ENCODE measurements around the gene COX4I1. TPM values are rescaled to one million over a fixed set of nuclear protein-coding genes. Genes with fewer than 3 reads are reported as not detected.
"Not testable (repeated sequence)": the region's sequence is repeated elsewhere in the genome, so short reads cannot be mapped to it uniquely, and the experiment has no call there.

COX4I1 gene
- total RNA-seq, 2 donors from 2014 or later, result 345 to 562 TPM

DNA sequence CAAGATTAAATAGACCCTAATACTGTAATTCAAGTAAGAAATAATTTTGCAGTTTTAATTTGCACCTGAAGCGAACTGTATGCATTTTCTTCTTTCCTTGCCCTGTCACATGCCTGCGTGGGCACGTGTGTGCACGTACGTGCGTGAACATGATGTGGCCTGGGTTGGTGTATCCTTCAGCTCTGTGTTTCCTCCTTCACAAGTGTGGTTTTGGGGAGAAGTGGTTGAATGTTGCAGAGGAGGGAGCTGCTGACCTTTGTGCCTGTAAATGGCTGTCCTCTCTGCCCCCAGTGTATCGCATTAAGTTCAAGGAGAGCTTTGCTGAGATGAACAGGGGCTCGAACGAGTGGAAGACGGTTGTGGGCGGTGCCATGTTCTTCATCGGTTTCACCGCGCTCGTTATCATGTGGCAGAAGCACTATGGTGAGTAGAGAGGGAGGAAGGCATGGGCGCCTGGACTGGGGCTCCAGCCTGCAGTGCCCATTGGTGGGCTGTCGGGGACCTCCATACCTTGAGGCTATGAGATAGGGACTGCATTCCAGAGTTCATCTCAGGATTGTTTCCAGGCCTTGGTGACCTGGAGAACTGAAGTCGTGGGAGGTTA lies 6.0 kb downstream of the COX4I1 start:
- Histone ChIP-seq H3K4me1 (replicated peaks) (no peaks in the 10 kb centered on the region), H3K4me3 (no peak overlapping the region), H3K36me3 (peaks cover 14 to 23% of the 10 kb centered on the region in 2 donors), H3K9me3 (no peaks in the 10 kb centered on the region), H3K27me3 (replicated peaks; ENCODE audit: insufficient read depth) (no peaks in the 10 kb centered on the region), H3K27ac (no peak overlapping the region)
- intact Hi-C loops (cut with DNase I), result no loop called here
- WGBS, result 83% methylated on average over 18 of the region's 18 CpGs
- DNase-seq (ENCODE audit: low spot score), result no peak
- no peak for TF ChIP-seq POLR2AphosphoS5 (IDR thresholded peaks at IDR 0.05)
- TF ChIP-seq, protein P1, sequence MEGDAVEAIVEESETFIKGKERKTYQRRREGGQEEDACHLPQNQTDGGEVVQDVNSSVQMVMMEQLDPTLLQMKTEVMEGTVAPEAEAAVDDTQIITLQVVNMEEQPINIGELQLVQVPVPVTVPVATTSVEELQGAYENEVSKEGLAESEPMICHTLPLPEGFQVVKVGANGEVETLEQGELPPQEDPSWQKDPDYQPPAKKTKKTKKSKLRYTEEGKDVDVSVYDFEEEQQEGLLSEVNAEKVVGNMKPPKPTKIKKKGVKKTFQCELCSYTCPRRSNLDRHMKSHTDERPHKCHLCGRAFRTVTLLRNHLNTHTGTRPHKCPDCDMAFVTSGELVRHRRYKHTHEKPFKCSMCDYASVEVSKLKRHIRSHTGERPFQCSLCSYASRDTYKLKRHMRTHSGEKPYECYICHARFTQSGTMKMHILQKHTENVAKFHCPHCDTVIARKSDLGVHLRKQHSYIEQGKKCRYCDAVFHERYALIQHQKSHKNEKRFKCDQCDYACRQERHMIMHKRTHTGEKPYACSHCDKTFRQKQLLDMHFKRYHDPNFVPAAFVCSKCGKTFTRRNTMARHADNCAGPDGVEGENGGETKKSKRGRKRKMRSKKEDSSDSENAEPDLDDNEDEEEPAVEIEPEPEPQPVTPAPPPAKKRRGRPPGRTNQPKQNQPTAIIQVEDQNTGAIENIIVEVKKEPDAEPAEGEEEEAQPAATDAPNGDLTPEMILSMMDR (IDR thresholded peaks at IDR 0.05), result no peak
- TF ChIP-seq POLR2A (IDR thresholded peaks at IDR 0.05), result no peak

DNA sequence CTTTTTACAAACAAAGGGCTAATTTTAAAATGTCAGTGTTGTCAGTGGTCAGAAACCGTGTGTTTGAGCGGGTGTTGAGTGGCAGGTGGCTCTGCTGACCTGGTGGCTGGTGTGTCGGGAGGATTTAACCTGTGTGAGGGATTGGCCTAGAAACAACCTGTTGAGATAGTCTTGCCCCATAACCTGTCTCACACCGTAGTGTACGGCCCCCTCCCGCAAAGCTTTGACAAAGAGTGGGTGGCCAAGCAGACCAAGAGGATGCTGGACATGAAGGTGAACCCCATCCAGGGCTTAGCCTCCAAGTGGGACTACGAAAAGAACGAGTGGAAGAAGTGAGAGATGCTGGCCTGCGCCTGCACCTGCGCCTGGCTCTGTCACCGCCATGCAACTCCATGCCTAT lies 7.0 kb downstream of the COX4I1 start:
- Histone ChIP-seq H3K4me3 (no peak overlapping the region), H3K36me3 (peaks cover 14 to 23% of the 10 kb centered on the region in 2 donors), H3K9me3 (no peaks in the 10 kb centered on the region), H3K27me3 (replicated peaks; ENCODE audit: insufficient read depth) (no peaks in the 10 kb centered on the region), H3K27ac (no peak overlapping the region), H3K4me1 (replicated peaks) (no peaks in the 10 kb centered on the region)
- WGBS, result 93% methylated on average over 11 of the region's 11 CpGs
- no peak for DNase-seq (ENCODE audit: low spot score)
- intact Hi-C loops (cut with DNase I), result no loop called here
- TF ChIP-seq POLR2AphosphoS5 (IDR thresholded peaks at IDR 0.05), result no peak
- TF ChIP-seq, protein P1 (IDR thresholded peaks at IDR 0.05), result no peak
- no peak for TF ChIP-seq POLR2A (IDR thresholded peaks at IDR 0.05)

DNA sequence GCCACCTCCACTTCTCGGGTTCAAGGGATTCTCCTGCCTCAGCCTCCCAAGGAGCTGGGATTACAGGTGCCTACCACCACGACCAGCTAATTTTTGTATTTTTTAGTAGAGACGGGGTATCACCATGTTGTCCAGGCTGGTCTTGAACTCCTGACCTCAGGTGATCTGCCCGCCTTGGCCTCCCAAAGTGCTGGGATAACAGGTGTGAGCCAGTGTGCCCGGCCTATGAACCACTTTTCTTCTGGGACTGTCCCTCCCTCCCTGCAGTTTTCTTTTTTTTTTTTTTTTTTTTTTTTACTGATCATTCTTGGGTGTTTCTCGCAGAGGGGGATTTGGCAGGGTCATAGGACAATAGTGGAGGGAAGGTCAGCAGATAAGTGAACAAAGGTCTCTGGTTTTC lies 7.8 kb downstream of the COX4I1 start:
- DNase-seq (ENCODE audit: low spot score); H3K4me3 ChIP-seq; H3K27ac ChIP-seq; intact Hi-C loops (cut with DNase I); H3K27me3 ChIP-seq (replicated peaks; ENCODE audit: insufficient read depth); H3K4me1 ChIP-seq (replicated peaks); H3K9me3 ChIP-seq: not testable (repeated sequence)
- WGBS, result 75% methylated on average over 6 of the region's 6 CpGs
- H3K36me3 ChIP-seq, result peaks cover 14 to 23% of the 10 kb centered on the region in 2 donors

DNA sequence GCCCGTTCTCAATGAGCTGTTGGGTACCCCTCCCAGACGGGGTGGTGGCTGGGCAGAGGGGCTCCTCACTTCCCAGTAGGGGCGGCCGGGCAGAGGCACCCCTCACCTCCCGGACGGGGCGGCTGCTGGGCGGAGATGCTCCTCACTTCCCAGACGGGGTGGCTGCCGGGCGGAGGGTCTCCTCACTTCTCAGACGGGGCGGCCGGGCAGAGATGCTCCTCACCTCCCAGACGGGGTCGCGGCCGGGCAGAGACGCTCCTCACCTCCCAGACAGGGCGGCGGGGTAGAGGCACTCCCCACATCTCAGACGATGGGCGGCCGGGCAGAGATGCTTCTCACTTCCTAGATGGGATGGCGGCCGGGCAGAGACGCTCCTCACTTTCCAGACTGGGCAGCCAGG lies 8.6 kb downstream of the COX4I1 start:
- H3K4me1 ChIP-seq (replicated peaks); DNase-seq (ENCODE audit: low spot score); H3K9me3 ChIP-seq; H3K4me3 ChIP-seq; H3K27me3 ChIP-seq (replicated peaks; ENCODE audit: insufficient read depth); H3K27ac ChIP-seq; intact Hi-C loops (cut with DNase I): not testable (repeated sequence)
- H3K36me3 ChIP-seq, result peaks cover 14 to 23% of the 10 kb centered on the region in 2 donors
- 94% methylated on average over 4 of the region's 27 CpGs for WGBS

DNA sequence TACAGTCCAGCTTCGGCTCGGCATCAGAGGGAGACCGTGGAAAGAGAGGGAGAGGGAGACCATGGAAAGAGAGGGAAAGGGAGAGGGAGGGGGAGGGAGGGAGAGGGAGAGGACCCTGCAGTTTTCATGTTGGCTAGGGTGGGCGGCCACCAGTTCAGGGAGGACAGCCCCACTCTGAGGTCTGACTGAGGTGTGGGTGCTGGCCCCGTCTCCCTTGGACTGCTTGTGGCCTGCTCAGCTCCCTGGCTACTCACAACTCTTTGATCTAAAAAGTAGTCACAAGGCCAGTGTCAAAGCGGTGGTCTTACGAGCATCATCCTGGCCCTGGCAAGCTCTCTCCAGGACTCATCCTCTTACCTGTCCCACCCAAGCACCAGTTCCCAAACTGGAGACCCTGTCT lies 9.4 kb downstream of the COX4I1 start:
- Histone ChIP-seq H3K4me1 (replicated peaks) (no peaks in the 10 kb centered on the region), H3K27ac (no peak overlapping the region), H3K27me3 (replicated peaks; ENCODE audit: insufficient read depth) (no peaks in the 10 kb centered on the region), H3K4me3 (no peak overlapping the region), H3K9me3 (no peaks in the 10 kb centered on the region), H3K36me3 (peaks cover 14 to 23% of the 10 kb centered on the region in 2 donors)
- TF ChIP-seq POLR2A (IDR thresholded peaks at IDR 0.05) (no peak), POLR2AphosphoS5 (IDR thresholded peaks at IDR 0.05) (no peak)
- TF ChIP-seq, protein P1 (IDR thresholded peaks at IDR 0.05), result no peak
- intact Hi-C loops (cut with DNase I), result no loop called here
- 99% methylated on average over 7 of the region's 7 CpGs for WGBS
- no peak for DNase-seq (ENCODE audit: low spot score)

DNA sequence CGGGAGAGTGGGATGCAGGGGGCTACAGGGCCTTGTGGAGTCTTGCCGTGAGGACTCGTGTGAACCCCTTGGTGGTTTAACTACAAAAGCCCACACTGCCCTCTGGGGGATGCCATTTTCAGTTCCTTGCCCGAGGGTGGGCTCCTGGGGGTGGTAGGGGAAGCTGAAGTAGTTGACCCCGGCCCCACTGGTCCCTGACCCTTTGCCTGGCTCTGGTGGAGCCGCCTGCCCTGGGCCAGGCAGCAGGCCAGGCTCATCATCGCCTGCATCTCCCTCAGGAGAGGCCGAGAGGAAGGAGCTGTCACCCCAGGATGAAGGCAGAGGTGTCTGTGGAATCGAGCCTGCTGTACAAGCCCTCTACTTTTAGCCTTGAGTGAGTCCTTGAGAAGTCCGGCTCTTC lies 10.2 kb downstream of the COX4I1 start:
- 75% methylated on average over 10 of the region's 10 CpGs for WGBS
- TF ChIP-seq POLR2A (IDR thresholded peaks at IDR 0.05) (no peak), POLR2AphosphoS5 (IDR thresholded peaks at IDR 0.05) (no peak)
- TF ChIP-seq, protein P1 (IDR thresholded peaks at IDR 0.05), result no peak
- no peaks in the 10 kb centered on the region for H3K27me3 ChIP-seq (replicated peaks; ENCODE audit: insufficient read depth)
- peaks cover 13 to 22% of the 10 kb centered on the region in 2 donors for H3K36me3 ChIP-seq
- intact Hi-C loops (cut with DNase I), result no loop called here
- no peaks in the 10 kb centered on the region for H3K4me1 ChIP-seq (replicated peaks)
- DNase-seq (ENCODE audit: low spot score), result no peak
- H3K9me3 ChIP-seq, result no peaks in the 10 kb centered on the region
- H3K27ac ChIP-seq, result no peak overlapping the region
- no peak overlapping the region for H3K4me3 ChIP-seq
